HepG2 (cell line): Measurements from ENCODE around the gene ORMDL2. TPM values are rescaled to one million over a fixed set of nuclear protein-coding genes. Genes with fewer than 3 reads are reported as not detected.
A peak's percentile ranks its signal among the peaks of the same experiment; 100 is the strongest.

Experiments
- ATF7-NPFF ChIP-seq: sonication (generic); formaldehyde crosslinking; IDR thresholded peaks from 2 replicates; pipeline ENCODE4 v1.8.1; 2023; ENCODE audit warnings: mild to moderate bottlenecking, low read depth, missing genetic modification reagents, moderate library complexity
- CCDC6 ChIP-seq: sonication (generic); formaldehyde crosslinking; IDR thresholded peaks from 2 replicates; pipeline ENCODE4 v1.8.1; 2022; ENCODE audit warnings: mild to moderate bottlenecking, missing genetic modification reagents, moderate library complexity
- ELF3 ChIP-seq: IDR thresholded peaks from 2 replicates; pipeline ENCODE4 v1.6.1; 2016; ENCODE audit warnings: missing genetic modification reagents, missing compliant biosample characterization
- ETV5 ChIP-seq: IDR thresholded peaks from 2 replicates; pipeline ENCODE4 v1.6.1; 2018; ENCODE audit warnings: missing biosample characterization, missing genetic modification reagents, inconsistent platforms, borderline replicate concordance
- HOXD1 ChIP-seq: sonication (generic); formaldehyde crosslinking; IDR thresholded peaks from 2 replicates; pipeline ENCODE4 v1.5.0; 2020; ENCODE audit warnings: missing genetic modification reagents
- MED1 ChIP-seq: sonication (generic); formaldehyde crosslinking; IDR thresholded peaks from 2 replicates; pipeline ENCODE4 v1.4.0; 2020; ENCODE audit warnings: missing genetic modification reagents
- MZF1 ChIP-seq: sonication (generic); formaldehyde crosslinking; IDR thresholded peaks from 2 replicates; pipeline ENCODE4 v1.8.1; 2023; ENCODE audit warnings: mild to moderate bottlenecking, missing genetic modification reagents, borderline replicate concordance
- RAD21 ChIP-seq: fragments of 450-650 bp; formaldehyde crosslinking; IDR thresholded peaks from 2 replicates; pipeline ENCODE4 v1.5.0; 2020; ENCODE audit warnings: mild to moderate bottlenecking
- RELA ChIP-seq: sonication (generic); formaldehyde crosslinking; IDR thresholded peaks from 2 replicates; pipeline ENCODE4 v1.4.0; 2020; ENCODE audit warnings: missing genetic modification reagents
- RFXAP ChIP-seq: sonication (generic); formaldehyde crosslinking; IDR thresholded peaks from 2 replicates; pipeline ENCODE4 v1.4.0; 2020; ENCODE audit warnings: missing genetic modification reagents, borderline replicate concordance
- SMAD1 ChIP-seq: sonication (generic); formaldehyde crosslinking; IDR thresholded peaks from 2 replicates; pipeline ENCODE4 v1.4.0; 2020; ENCODE audit warnings: missing genetic modification reagents, low read depth, mild to moderate bottlenecking, borderline replicate concordance
- SP140L ChIP-seq: sonication (generic); formaldehyde crosslinking; IDR thresholded peaks from 2 replicates; pipeline ENCODE4 v1.4.0; 2020; ENCODE audit warnings: missing genetic modification reagents, borderline replicate concordance
- TAF1 ChIP-seq: sonication (generic); formaldehyde crosslinking; IDR thresholded peaks from 2 replicates; pipeline ENCODE4 v1.4.0; 2020; ENCODE audit warnings: missing genetic modification reagents
- TEAD2 ChIP-seq: sonication (generic); formaldehyde crosslinking; IDR thresholded peaks from 2 replicates; pipeline ENCODE4 v1.9.0; 2021; ENCODE audit warnings: missing genetic modification reagents
- YEATS4 ChIP-seq: sonication (generic); formaldehyde crosslinking; IDR thresholded peaks from 2 replicates; pipeline ENCODE4 v1.4.0; 2020; ENCODE audit warnings: missing genetic modification reagents, borderline replicate concordance
- ZBTB3 ChIP-seq: sonication (generic); formaldehyde crosslinking; IDR thresholded peaks from 2 replicates; pipeline ENCODE4 v1.4.0; 2020; ENCODE audit warnings: low read depth, mild to moderate bottlenecking, moderate library complexity, missing genetic modification reagents, borderline replicate concordance
- ZFP62 ChIP-seq: sonication (generic); formaldehyde crosslinking; IDR thresholded peaks from 2 replicates; pipeline ENCODE4 v1.4.0; 2020; ENCODE audit warnings: missing genetic modification reagents
- ZFP90 ChIP-seq: sonication (generic); formaldehyde crosslinking; IDR thresholded peaks from 2 replicates; pipeline ENCODE4 v1.8.0; 2022; ENCODE audit warnings: missing genetic modification reagents, mild to moderate bottlenecking, inconsistent platforms, borderline replicate concordance
- ZKSCAN5 ChIP-seq: sonication (generic); formaldehyde crosslinking; IDR thresholded peaks from 2 replicates; pipeline ENCODE4 v1.5.1; 2020; ENCODE audit warnings: mild to moderate bottlenecking, missing genetic modification reagents
- ZNF20 ChIP-seq: sonication (generic); formaldehyde crosslinking; IDR thresholded peaks from 2 replicates; pipeline ENCODE4 v1.4.0; 2020; ENCODE audit warnings: mild to moderate bottlenecking, moderate library complexity, missing genetic modification reagents
- ZNF709 ChIP-seq: sonication (generic); formaldehyde crosslinking; IDR thresholded peaks from 2 replicates; pipeline ENCODE4 v1.5.0; 2020; ENCODE audit warnings: mild to moderate bottlenecking, missing genetic modification reagents
- polyA plus RNA-seq, 8 experiments: library from polyadenylated mRNA; depleted of rRNA in 3 of 8; stranded (reverse) in 7 of 8; unstranded in 1 of 8; fragments of >200 nt; fragmentation: Illumina TruSeq in 4 of 8; extraction: Trizol in 4 of 8; gene quantifications; 2 replicates each; pipeline versions ENCODE4 v1.2.1 to v1.2.3, GENCODE V29; 2011 to 2016; ENCODE audit warnings: low read depth in 4 of 8, missing spikeins in 1 of 8, mixed read lengths in 1 of 8; ENCODE audit not compliant: insufficient read depth in 1 of 8
- total RNA-seq, 5 experiments: library from RNA; depleted of rRNA; stranded (reverse); fragments of >200 nt; fragmentation: Illumina TruSeq; extraction: Trizol; gene quantifications; 2 replicates each; pipeline ENCODE4 v1.2.3, GENCODE V29; 2016; ENCODE audit warnings: low read depth in 1 of 5
- TF ChIP-seq, protein P1 (sequence below): sonication (generic); formaldehyde crosslinking; IDR thresholded peaks from 2 replicates; pipeline ENCODE4 v1.5.1; 2020; ENCODE audit warnings: mild to moderate bottlenecking, missing genetic modification reagents, moderate library complexity
- TF ChIP-seq, protein P2 (sequence below): IDR thresholded peaks from 2 replicates; pipeline ENCODE4 v1.6.1; 2016; ENCODE audit warnings: missing genetic modification reagents, missing compliant biosample characterization
- TF ChIP-seq, protein P3 (sequence below): sonication (generic); formaldehyde crosslinking; conservative IDR thresholded peaks from 2 replicates; pipeline ENCODE4 v1.8.0; 2022; ENCODE audit warnings: missing genetic modification reagents

ORMDL2 gene
- total and polyA plus RNA-seq, 2 of the 13 experiments (the other 11 are each of a cell fraction or from before 2014, with no cell fraction given), result 24.0 to 28.6 TPM

- TF ChIP-seq RFXAP (CRISPR knock-in tag) (peak; percentile 57; the same call in 1 of the 2 replicates), MED1 (CRISPR knock-in tag) (no peak; the same call in 1 of the 2 replicates), ZFP90 (0 out of 2 replicates have a peak, but pooled peaks have one; percentile 26), SP140L (CRISPR knock-in tag) (no peak), SMAD1 (CRISPR knock-in tag) (no peak), ELF3 (CRISPR knock-in tag) (peak; percentile 75), RELA (CRISPR knock-in tag) (0 out of 2 replicates have a peak, but pooled peaks have one; percentile 46), ETV5 (CRISPR knock-in tag) (no peak), ZBTB3 (CRISPR knock-in tag) (no peak), MZF1 (CRISPR knock-in tag) (no peak), HOXD1 (no peak), ZFP62 (CRISPR knock-in tag) (no peak), ZNF709 (CRISPR knock-in tag) (0 out of 2 replicates have a peak, but pooled peaks have one; percentile 22), ZNF20 (CRISPR knock-in tag) (no peak), YEATS4 (CRISPR knock-in tag) (peak; percentile 76), TEAD2 (no peak), ATF7-NPFF (CRISPR knock-in tag) (no peak), CCDC6 (no peak), RAD21 (CRISPR knock-in tag) (no peak), ZKSCAN5 (CRISPR knock-in tag) (no peak), TAF1 (CRISPR knock-in tag) (peak; percentile 87)
- TF ChIP-seq, protein P1, sequence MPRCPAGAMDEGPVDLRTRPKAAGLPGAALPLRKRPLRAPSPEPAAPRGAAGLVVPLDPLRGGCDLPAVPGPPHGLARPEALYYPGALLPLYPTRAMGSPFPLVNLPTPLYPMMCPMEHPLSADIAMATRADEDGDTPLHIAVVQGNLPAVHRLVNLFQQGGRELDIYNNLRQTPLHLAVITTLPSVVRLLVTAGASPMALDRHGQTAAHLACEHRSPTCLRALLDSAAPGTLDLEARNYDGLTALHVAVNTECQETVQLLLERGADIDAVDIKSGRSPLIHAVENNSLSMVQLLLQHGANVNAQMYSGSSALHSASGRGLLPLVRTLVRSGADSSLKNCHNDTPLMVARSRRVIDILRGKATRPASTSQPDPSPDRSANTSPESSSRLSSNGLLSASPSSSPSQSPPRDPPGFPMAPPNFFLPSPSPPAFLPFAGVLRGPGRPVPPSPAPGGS (CRISPR knock-in tag), result peak; percentile 53; the same call in 1 of the 2 replicates
- TF ChIP-seq, protein P2, sequence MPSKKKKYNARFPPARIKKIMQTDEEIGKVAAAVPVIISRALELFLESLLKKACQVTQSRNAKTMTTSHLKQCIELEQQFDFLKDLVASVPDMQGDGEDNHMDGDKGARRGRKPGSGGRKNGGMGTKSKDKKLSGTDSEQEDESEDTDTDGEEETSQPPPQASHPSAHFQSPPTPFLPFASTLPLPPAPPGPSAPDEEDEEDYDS, result peak; percentile 71; the same call in 1 of the 2 replicates
- TF ChIP-seq, protein P3, sequence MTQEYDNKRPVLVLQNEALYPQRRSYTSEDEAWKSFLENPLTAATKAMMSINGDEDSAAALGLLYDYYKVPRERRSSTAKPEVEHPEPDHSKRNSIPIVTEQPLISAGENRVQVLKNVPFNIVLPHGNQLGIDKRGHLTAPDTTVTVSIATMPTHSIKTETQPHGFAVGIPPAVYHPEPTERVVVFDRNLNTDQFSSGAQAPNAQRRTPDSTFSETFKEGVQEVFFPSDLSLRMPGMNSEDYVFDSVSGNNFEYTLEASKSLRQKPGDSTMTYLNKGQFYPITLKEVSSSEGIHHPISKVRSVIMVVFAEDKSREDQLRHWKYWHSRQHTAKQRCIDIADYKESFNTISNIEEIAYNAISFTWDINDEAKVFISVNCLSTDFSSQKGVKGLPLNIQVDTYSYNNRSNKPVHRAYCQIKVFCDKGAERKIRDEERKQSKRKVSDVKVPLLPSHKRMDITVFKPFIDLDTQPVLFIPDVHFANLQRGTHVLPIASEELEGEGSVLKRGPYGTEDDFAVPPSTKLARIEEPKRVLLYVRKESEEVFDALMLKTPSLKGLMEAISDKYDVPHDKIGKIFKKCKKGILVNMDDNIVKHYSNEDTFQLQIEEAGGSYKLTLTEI (CRISPR knock-in tag), result no peak
These were observed at the start of gene ORMDL2, which contains the start of gene SARNP (continued) for GRCh38 chr12:55817345-55818139.
